Adrenal gland (tissue), 12 donors: ENCODE results near the gene PTGIS. TPM values are rescaled to one million over a fixed set of nuclear protein-coding genes. Genes with fewer than 3 reads are reported as not detected.

Experiments used
- DNase-seq, 7 donors: peaks; one replicate each; pipeline ENCODE4 v3.0.0-alpha.2; 2019 to 2020
- H3K27ac ChIP-seq, 5 donors: fragments of 200-600 bp; sonication (generic) in 4 of 5; 1 replicate in 3 of 5; 2 replicates in 2 of 5; pipeline versions ENCODE4 v1.5.1 to v1.8.0; 2016 to 2020; ENCODE audit warnings: mild to moderate bottlenecking in 1 of 5
- H3K27me3 ChIP-seq: fragments of 200-600 bp; 2 replicates; pipeline ENCODE4 v1.8.0; 2021
- H3K36me3 ChIP-seq, 2 donors: fragments of 200-600 bp; replicated peaks in 1 of 2; 1 replicate in 1 of 2; 2 replicates in 1 of 2; pipeline versions ENCODE4 v1.5.1 to v1.8.0; 2018 to 2022
- H3K4me1 ChIP-seq, 2 donors: fragments of 200-600 bp; replicated peaks in 1 of 2; 1 replicate in 1 of 2; 2 replicates in 1 of 2; pipeline versions ENCODE4 v1.5.1 to v1.8.0; 2018 to 2021
- H3K4me3 ChIP-seq, 4 donors: fragments of 200-600 bp; sonication (generic) in 3 of 4; one replicate each; pipeline ENCODE4 v1.5.1; 2016 to 2018
- H3K9me3 ChIP-seq, 3 donors: fragments of 200-600 bp; sonication (generic) in 1 of 3; replicated peaks in 1 of 3; 1 replicate in 2 of 3; 2 replicates in 1 of 3; pipeline versions ENCODE4 v1.5.1 to v1.8.0; 2016 to 2021
- CTCF ChIP-seq, 6 experiments: fragments of 450-650 bp in 4 of 6; fragments of 200-600 bp in 2 of 6; sonication (generic) in 1 of 6; IDR thresholded peaks; 1 replicate in 5 of 6; 2 replicates in 1 of 6; pipeline versions ENCODE4 v1.5.1 to v1.8.0; 2016 to 2021; ENCODE audit warnings: antibody characterized with exemption in 6 of 6, mild to moderate bottlenecking in 2 of 6, moderate library complexity in 1 of 6
- POLR2A ChIP-seq, 2 donors: fragments of 450-650 bp; IDR thresholded peaks; one replicate each; pipeline ENCODE4 v1.6.1; 2017; ENCODE audit warnings: antibody characterized with exemption in 2 of 2, mild to moderate bottlenecking in 2 of 2, moderate library complexity in 1 of 2
- WGBS, 4 donors: extraction: QIAGEN DNeasy Blood & Tissue Kit in 2 of 4; methylation state at CpG; one replicate each; pipeline versions ENCODE4 v1.1.5 to v1.1.7; 2013 to 2017; 5-methylcytosine and 5-hydroxymethylcytosine counted together
- intact Hi-C, 2 donors: fragments of 100-400 bp; cut with DNase I; formaldehyde crosslinking; loops; one replicate each; pipeline versions ENCODE4 v1.14.1 to v1.15.0; 2022 to 2023
- polyA plus RNA-seq, 3 donors: library from polyadenylated mRNA; stranded (reverse); fragments of 200-250 nt in 2 of 3; fragments of 350-450 nt in 1 of 3; fragmentation: Illumina TruSeq in 1 of 3; extraction: RNeasy Lipid Tissue Mini Kit (QIAGEN cat#74804) in 1 of 3; gene quantifications; one replicate each; pipeline ENCODE4 v1.2.3, GENCODE V29; 2013 to 2014
- total RNA-seq, 9 donors: library from RNA; depleted of rRNA in 4 of 9; stranded (reverse); fragments of >200 nt in 4 of 9; fragments of 120-200 nt in 1 of 9; fragmentation: NEBNext Ultra II Directional in 1 of 9; extraction: Animal tissue kit (Norgen Biotek cat#: 25700) in 1 of 9; gene quantifications; one replicate each; pipeline versions ENCODE4 v1.1.0 to v1.2.4, GENCODE V29; 2013 to 2023
- donor health status: healthy with polysubstance abuse.
- donor health status: Bipolar disorder and iron deficiency.
- donor health status: DM: yes; HTN: yes; CAD: no.
- donor health status: DM: no; HTN: no; CAD: no.
- donor health status: DM: no; HTN: no; CAD: no.
- donor health status: DM: yes; HTN: yes; CAD: no.

The PTGIS gene
- total and polyA plus RNA-seq, 12 donors, result 3.5 to 34.2 (median 8.0) TPM

GRCh38 chr20:49460916-49461315 is 107.0 kb downstream of the PTGIS start:
- intact Hi-C loops, result no loop called here
- WGBS, 4 donors, result 83 to 88% (median 85%) methylated on average over 5 of the region's 5 CpGs

DNA sequence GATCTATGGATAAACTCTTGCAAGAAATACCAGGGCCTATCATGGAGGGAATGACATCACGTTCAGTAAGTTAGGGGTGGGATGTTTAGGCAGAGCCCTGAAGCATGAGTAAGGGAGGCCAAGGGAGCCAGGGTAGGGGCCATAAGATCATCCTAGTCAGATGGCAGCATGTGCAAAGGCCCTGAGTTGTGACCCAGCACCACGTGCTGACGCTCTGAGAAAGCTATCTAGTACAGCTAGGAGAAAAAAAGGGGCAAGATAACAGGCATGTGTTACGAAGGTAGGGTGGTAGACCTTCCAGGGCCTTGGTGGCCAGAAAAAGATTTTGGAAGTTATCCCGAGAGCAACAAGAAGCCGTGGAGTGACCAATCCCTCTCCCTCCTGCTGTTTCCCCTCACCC is 107.8 kb downstream of the PTGIS start:
- Histone ChIP-seq H3K36me3 (no peaks in the 10 kb centered on the region), H3K9me3 (no peaks in the 10 kb centered on the region), H3K4me1 (no peaks in the 10 kb centered on the region), H3K27me3 (no peaks in the 10 kb centered on the region), H3K4me3 (no peak overlapping the region), H3K27ac (no peak overlapping the region)
- intact Hi-C loops, result no loop called here
- TF ChIP-seq POLR2A (IDR thresholded peaks at IDR 0.05) (no peak), CTCF (IDR thresholded peaks at IDR 0.05) (no peak)
- no peak for DNase-seq
- 78 to 92% (median 84%) methylated on average over 6 of the region's 6 CpGs for WGBS, 4 donors

More at GRCh38 chr20:49460916-49461315, 107.0 kb downstream of the PTGIS start:
- Histone ChIP-seq H3K36me3 (no peaks in the 10 kb centered on the region), H3K27me3 (no peaks in the 10 kb centered on the region), H3K4me3 (no peak overlapping the region), H3K4me1 (no peaks in the 10 kb centered on the region), H3K27ac (no peak overlapping the region), H3K9me3 (no peaks in the 10 kb centered on the region)
- DNase-seq, result no peak
- TF ChIP-seq POLR2A (IDR thresholded peaks at IDR 0.05) (no peak), CTCF (IDR thresholded peaks at IDR 0.05) (no peak)

- Histone ChIP-seq H3K27ac (no peak overlapping the region), H3K27me3 (no peaks in the 10 kb centered on the region), H3K4me3 (no peak overlapping the region), H3K9me3 (no peaks in the 10 kb centered on the region), H3K36me3 (no peaks in the 10 kb centered on the region), H3K4me1 (no peaks in the 10 kb centered on the region)
- TF ChIP-seq POLR2A (IDR thresholded peaks at IDR 0.05) (no peak), CTCF (IDR thresholded peaks at IDR 0.05) (no peak)
- no peak for DNase-seq
- intact Hi-C loops, result no loop called here
- 73 to 82% (median 79%) methylated on average over 6 of the region's 6 CpGs for WGBS, 4 donors
These were observed 108.3 kb downstream of the PTGIS start for GRCh38 chr20:49459684-49460083.

GRCh38 chr20:49457444-49457843 is 110.5 kb downstream of the PTGIS start:
- H3K27ac ChIP-seq, result no peak overlapping the region

More at GRCh38 chr20:49457444-49457843, 110.5 kb downstream of the PTGIS start:
- H3K36me3 ChIP-seq, result no peaks in the 10 kb centered on the region
- no peaks in the 10 kb centered on the region for H3K4me1 ChIP-seq
- no peaks in the 10 kb centered on the region for H3K9me3 ChIP-seq
- no peak for DNase-seq
- TF ChIP-seq POLR2A (IDR thresholded peaks at IDR 0.05), result no peak
- TF ChIP-seq CTCF (IDR thresholded peaks at IDR 0.05), result no peak
- WGBS, 4 donors, result 45 to 59% (median 54%) methylated on average over 1 of the region's 1 CpG
- H3K27me3 ChIP-seq, result no peaks in the 10 kb centered on the region
- intact Hi-C loops, result no loop called here
- no peak overlapping the region for H3K4me3 ChIP-seq
